Muscle of leg (tissue), 11 donors: ENCODE data around the gene PRRC2B. TPM values are rescaled to one million over a fixed set of nuclear protein-coding genes. Genes with fewer than 3 reads are reported as not detected.

Experiments used
- DNase-seq: peaks from one replicate; pipeline ENCODE4 v3.0.0; 2013
- H3K27ac ChIP-seq: one replicate; pipeline ENCODE4 v1.5.1; 2013; ENCODE audit warnings: mild to moderate bottlenecking, low read length, control low read depth
- H3K27me3 ChIP-seq: one replicate; pipeline ENCODE4 v1.6.1; 2013; ENCODE audit warnings: low read length; ENCODE audit not compliant: control insufficient read depth, insufficient read depth
- H3K36me3 ChIP-seq: one replicate; pipeline ENCODE4 v1.6.1; 2013; ENCODE audit warnings: low read length; ENCODE audit not compliant: control insufficient read depth, insufficient read depth
- H3K4me1 ChIP-seq: one replicate; pipeline ENCODE4 v1.6.1; 2013; ENCODE audit warnings: low read length; ENCODE audit not compliant: control insufficient read depth, insufficient read depth
- H3K4me3 ChIP-seq: one replicate; pipeline ENCODE4 v1.5.1; 2013; ENCODE audit warnings: low read length, control low read depth
- H3K9me3 ChIP-seq: replicated peaks from 2 replicates; pipeline ENCODE4 v1.6.1; 2013; ENCODE audit warnings: low read depth, low read length; ENCODE audit not compliant: control insufficient read depth
- WGBS: methylation state at CpG from one replicate; pipeline ENCODE4 v1.1.5; 2013; ENCODE audit warnings: missing lambda C conversion rate; ENCODE audit not compliant: insufficient coverage; 5-methylcytosine and 5-hydroxymethylcytosine counted together
- polyA plus RNA-seq, 8 donors: library from polyadenylated mRNA; unstranded; fragments of 120-200 nt; gene quantifications; one replicate each; pipeline versions ENCODE4 v1.2.1 to v1.2.3, GENCODE V29; 2013; ENCODE audit warnings: inconsistent platforms in 1 of 8, low replicate concordance in 1 of 8; ENCODE audit not compliant: insufficient read length in 8 of 8, insufficient read depth in 1 of 8
- total RNA-seq: library from RNA; stranded (reverse); fragments of 120-200 nt; gene quantifications from one replicate; pipeline ENCODE4 v1.2.4, GENCODE V29; 2013

The PRRC2B gene
- total and polyA plus RNA-seq, 9 donors: 64.9 to 181 (median 148) TPM

DNA sequence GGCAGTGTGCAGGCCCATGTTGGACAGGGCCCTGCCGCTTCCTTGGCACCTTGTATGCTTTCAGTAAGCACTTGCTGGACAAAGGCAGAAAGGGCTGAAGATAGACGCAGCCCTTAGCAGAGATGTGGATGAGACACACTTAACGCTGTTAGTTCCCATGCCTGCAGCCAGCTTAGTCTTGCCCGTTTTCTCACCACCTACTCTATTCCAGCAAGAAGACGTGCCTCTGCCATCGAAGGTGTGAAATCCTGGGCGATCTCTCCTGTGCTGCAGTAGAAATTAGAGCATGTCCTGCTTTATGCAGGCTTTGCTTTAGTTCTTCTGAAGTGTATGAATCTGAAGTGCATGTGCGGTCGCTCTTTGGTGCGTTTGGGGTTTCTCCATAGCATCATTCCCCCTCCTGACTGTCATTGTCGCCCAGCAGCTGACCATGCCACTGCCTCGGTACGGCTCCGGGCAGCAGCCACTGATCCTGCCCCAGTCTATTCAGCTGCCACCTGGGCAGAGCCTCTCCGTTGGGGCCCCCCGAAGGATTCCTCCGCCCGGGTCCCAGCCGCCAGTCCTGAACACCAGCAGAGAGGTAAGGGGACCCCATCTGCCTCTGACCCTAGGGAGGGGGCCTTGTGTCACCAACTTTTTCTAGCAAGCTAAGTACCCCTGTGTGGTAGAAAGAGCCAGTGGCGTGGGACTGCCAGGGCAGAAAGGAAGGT lies 97.3 kb downstream of the PRRC2B start:
- Histone ChIP-seq H3K4me3 (no peak overlapping the region), H3K9me3 (no peaks in the 10 kb centered on the region), H3K36me3 (peaks cover 99% of the 10 kb centered on the region), H3K27me3 (no peaks in the 10 kb centered on the region), H3K4me1 (no peaks in the 10 kb centered on the region), H3K27ac (no peak overlapping the region)
- 97% methylated on average over 13 of the region's 20 CpGs for WGBS
- no peak for DNase-seq

- peaks cover 99% of the 10 kb centered on the region for H3K36me3 ChIP-seq
- DNase-seq: no peak
- no peak overlapping the region for H3K4me3 ChIP-seq
- H3K4me1 ChIP-seq: no peaks in the 10 kb centered on the region
- WGBS: 80% methylated on average over 6 of the region's 6 CpGs
- H3K27ac ChIP-seq: no peak overlapping the region
- H3K9me3 ChIP-seq: no peaks in the 10 kb centered on the region
- H3K27me3 ChIP-seq: no peaks in the 10 kb centered on the region
Observed at GRCh38 chr9:131492070-131492469, 98.2 kb downstream of the PRRC2B start.

DNA sequence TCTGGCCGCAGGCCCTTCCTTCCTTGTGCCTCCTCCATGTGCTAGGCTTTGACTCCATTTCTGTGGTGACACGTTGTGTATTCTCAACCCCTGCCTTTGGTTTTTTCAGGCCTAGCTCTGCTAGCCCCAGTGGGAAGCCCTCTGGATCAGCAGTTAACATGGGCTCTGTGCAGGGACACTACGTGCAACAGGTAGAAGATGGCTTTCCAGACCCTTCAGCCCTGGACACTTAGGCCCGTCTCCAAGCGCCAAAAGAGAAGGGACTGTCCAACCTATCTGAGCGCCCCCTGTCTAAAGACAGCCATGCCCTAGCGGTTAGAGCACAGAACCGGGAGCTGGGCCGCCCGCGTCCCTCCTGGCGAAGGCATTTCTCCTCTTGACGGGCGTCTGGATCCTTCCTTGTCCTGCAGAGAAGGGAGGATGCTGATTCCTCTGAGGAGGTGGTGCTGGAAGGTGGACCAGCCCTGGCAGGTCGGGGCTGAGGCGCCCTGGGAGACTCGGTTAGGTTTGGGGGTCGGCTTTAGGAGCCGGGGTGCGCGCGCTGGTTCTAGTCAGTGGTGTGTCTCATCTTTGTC lies 100.5 kb downstream of the PRRC2B start:
- no peaks in the 10 kb centered on the region for H3K4me1 ChIP-seq
- 85% methylated on average over 15 of the region's 22 CpGs for WGBS
- no peak overlapping the region for H3K4me3 ChIP-seq
- no peaks in the 10 kb centered on the region for H3K9me3 ChIP-seq
- H3K27ac ChIP-seq: no peak overlapping the region
- no peak for DNase-seq
- no peaks in the 10 kb centered on the region for H3K27me3 ChIP-seq
- peaks cover 99% of the 10 kb centered on the region for H3K36me3 ChIP-seq

GRCh38 chr9:131495785-131496184 lies 101.9 kb downstream of the PRRC2B start:
- H3K27me3 ChIP-seq: no peaks in the 10 kb centered on the region
- H3K36me3 ChIP-seq: peaks cover 96% of the 10 kb centered on the region
- no peak overlapping the region for H3K4me3 ChIP-seq
- H3K27ac ChIP-seq: no peak overlapping the region
- WGBS: 86% methylated on average over 22 of the region's 22 CpGs
- H3K4me1 ChIP-seq: no peaks in the 10 kb centered on the region
- H3K9me3 ChIP-seq: no peaks in the 10 kb centered on the region
- DNase-seq: no peak

GRCh38 chr9:131496844-131497405 lies 103.0 kb downstream of the PRRC2B start:
- Histone ChIP-seq H3K36me3 (peaks cover 89% of the 10 kb centered on the region), H3K4me3 (no peak overlapping the region), H3K27ac (no peak overlapping the region), H3K9me3 (no peaks in the 10 kb centered on the region), H3K27me3 (no peaks in the 10 kb centered on the region), H3K4me1 (no peaks in the 10 kb centered on the region)
- WGBS: 73% methylated on average over 6 of the region's 10 CpGs
- no peak for DNase-seq

- no peak overlapping the region for H3K4me3 ChIP-seq
- 83% methylated on average over 7 of the region's 7 CpGs for WGBS
- H3K4me1 ChIP-seq: peaks cover 11% of the 10 kb centered on the region
- peaks cover 65% of the 10 kb centered on the region for H3K36me3 ChIP-seq
- no peak overlapping the region for H3K27ac ChIP-seq
- H3K27me3 ChIP-seq: peaks cover 2% of the 10 kb centered on the region
- H3K9me3 ChIP-seq: no peaks in the 10 kb centered on the region
- no peak for DNase-seq
Observed at GRCh38 chr9:131499254-131499767, 105.4 kb downstream of the PRRC2B start.

- Histone ChIP-seq H3K27me3 (peaks cover 2% of the 10 kb centered on the region), H3K9me3 (no peaks in the 10 kb centered on the region), H3K4me1 (peaks cover 12% of the 10 kb centered on the region), H3K4me3 (no peak overlapping the region), H3K27ac (no peak overlapping the region), H3K36me3 (peaks cover 55% of the 10 kb centered on the region)
- WGBS: 84% methylated on average over 4 of the region's 12 CpGs
- no peak for DNase-seq
Observed at GRCh38 chr9:131500377-131500776, 106.5 kb downstream of the PRRC2B start.

GRCh38 chr9:131500939-131501541 lies 107.2 kb downstream of the PRRC2B start:
- H3K4me3 ChIP-seq: no peak overlapping the region
- H3K4me1 ChIP-seq: peaks cover 12% of the 10 kb centered on the region
- H3K27ac ChIP-seq: no peak overlapping the region
- H3K36me3 ChIP-seq: peaks cover 48% of the 10 kb centered on the region
- DNase-seq: no peak
- WGBS: 77% methylated on average over 4 of the region's 5 CpGs
- H3K27me3 ChIP-seq: peaks cover 2% of the 10 kb centered on the region
- H3K9me3 ChIP-seq: no peaks in the 10 kb centered on the region

DNA sequence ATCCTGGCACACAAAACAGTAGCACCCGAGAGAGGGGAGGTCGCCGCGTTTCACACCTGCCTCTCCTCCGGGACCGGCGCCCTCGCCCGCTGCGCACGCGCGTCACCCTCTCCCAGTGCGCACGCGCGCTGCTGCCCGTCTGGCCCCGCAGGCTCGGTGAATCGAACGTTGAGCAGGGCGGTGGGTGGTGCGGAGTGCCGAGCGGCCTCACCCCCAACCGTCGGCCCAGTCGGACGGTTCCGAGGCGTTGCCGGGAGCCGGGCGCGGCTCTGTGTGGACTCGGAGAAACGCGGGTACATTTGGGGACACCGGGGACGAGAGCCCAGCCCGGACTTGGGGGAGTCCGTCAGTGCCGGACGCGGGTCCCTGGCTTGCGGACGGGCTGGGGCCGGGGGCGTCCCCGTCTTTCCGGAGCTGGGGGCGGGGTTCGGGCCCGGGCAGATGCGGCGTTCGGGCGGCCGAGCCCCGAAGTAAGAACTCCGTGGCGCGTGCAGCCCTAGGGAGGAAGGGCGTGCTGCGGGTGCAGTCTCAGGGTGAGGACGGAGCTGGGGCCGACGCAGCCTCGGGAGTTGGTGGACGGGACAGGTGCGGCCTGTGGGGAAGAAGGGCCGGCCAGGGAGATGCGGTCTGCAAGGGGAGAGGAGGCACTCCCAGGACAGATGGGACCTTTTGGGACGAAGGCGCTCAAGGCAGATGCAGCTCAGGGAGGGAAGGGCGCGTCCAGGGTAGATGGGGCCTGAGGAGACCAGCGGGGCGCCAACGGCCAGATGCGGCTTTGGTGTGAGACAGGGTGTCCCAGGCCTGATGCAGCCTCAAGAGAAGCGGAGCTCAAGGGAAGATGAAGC lies 109.1 kb downstream of the PRRC2B start, which contains the start of gene POMT1:
Gene POMT1, plus strand, starts transcription at position 138 of the 845 bp plus-strand sequence. CDS start 1,301 bp downstream, outside the sequence.
- Histone ChIP-seq H3K4me1 (peaks cover 12% of the 10 kb centered on the region), H3K4me3 (peak within 1 kb of the TSS; percentile 89), H3K27me3 (peaks cover 2% of the 10 kb centered on the region), H3K36me3 (peaks cover 39% of the 10 kb centered on the region), H3K9me3 (no peaks in the 10 kb centered on the region), H3K27ac (peak within 1 kb of the TSS; percentile 71)
- DNase-seq: peak; percentile 93
- under 1% methylated on average over 82 of the region's 83 CpGs for WGBS
